ENCODE results near the gene OR2B2.

DNA sequence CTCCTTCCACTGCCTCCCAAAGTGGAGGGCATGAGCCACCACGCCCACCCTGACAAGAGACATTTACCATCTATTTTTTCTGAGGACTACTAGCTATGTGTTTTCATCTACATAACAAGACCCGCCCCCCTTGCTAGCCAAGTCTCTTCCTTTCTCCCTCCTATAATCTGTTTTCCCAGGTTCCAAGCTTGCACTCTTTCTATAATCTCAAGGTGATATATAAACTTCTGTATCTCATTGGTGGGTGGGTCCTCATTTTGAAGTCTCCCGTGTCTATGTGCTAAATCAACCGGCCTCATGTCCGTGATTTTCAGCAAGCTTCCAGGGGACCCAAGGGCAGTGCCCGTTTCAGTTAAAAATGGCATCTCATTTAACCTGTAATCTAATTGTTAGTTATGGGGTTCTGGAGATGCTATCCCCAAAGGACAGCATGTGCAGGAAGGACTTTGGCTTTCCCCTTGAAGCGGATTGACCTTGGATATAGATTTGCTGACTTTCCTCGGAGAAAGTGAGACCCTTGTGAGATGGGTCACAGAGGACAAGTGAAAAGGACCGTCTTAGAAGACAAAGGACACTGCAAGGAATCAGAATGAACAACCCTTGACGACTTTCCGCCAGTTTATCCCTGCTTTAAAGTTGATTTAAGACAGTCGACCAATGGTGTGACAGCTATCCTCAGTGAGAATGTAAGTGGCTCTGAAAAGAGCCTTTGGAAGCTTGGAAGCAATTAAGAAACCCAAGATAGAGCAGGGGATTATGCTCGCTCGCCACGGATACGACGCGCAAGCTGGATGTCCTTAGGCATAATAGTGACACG, 22.4 kb downstream of the OR2B2 start:
- TF ChIP-seq, protein P1, sequence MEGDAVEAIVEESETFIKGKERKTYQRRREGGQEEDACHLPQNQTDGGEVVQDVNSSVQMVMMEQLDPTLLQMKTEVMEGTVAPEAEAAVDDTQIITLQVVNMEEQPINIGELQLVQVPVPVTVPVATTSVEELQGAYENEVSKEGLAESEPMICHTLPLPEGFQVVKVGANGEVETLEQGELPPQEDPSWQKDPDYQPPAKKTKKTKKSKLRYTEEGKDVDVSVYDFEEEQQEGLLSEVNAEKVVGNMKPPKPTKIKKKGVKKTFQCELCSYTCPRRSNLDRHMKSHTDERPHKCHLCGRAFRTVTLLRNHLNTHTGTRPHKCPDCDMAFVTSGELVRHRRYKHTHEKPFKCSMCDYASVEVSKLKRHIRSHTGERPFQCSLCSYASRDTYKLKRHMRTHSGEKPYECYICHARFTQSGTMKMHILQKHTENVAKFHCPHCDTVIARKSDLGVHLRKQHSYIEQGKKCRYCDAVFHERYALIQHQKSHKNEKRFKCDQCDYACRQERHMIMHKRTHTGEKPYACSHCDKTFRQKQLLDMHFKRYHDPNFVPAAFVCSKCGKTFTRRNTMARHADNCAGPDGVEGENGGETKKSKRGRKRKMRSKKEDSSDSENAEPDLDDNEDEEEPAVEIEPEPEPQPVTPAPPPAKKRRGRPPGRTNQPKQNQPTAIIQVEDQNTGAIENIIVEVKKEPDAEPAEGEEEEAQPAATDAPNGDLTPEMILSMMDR (IDR thresholded peaks at IDR 0.05; ENCODE audit: low read depth, low read length, poor library complexity, severe bottlenecking), result no peak
- TF ChIP-seq EZH2phosphoT487 (IDR thresholded peaks at IDR 0.05; ENCODE audit: borderline replicate concordance, low read length), result no peak
